Testis (tissue), 3 donors: ENCODE results near the gene GOLM1. TPM values are rescaled to one million over a fixed set of nuclear protein-coding genes. Genes with fewer than 3 reads are reported as not detected.

Source experiments
- DNase-seq: peaks from one replicate; pipeline ENCODE4 v3.0.0-alpha.2; 2019
- H3K27ac ChIP-seq, 2 donors: fragments of 200-600 bp; sonication (generic); one replicate each; pipeline ENCODE4 v1.5.1; 2019
- H3K27me3 ChIP-seq: fragments of 200-600 bp; sonication (generic); one replicate; pipeline ENCODE4 v1.5.1; 2019
- H3K36me3 ChIP-seq: fragments of 200-600 bp; sonication (generic); one replicate; pipeline ENCODE4 v1.5.1; 2017; ENCODE audit warnings: low read depth; ENCODE audit errors: missing control alignments
- H3K4me1 ChIP-seq: fragments of 200-600 bp; sonication (generic); one replicate; pipeline ENCODE4 v1.5.1; 2019
- H3K4me3 ChIP-seq, 2 donors: fragments of 200-600 bp; sonication (generic); one replicate each; pipeline ENCODE4 v1.5.1; 2017 to 2019
- H3K9me3 ChIP-seq: fragments of 200-600 bp; sonication (generic); one replicate; pipeline ENCODE4 v1.5.1; 2017
- POLR2A ChIP-seq: fragments of 450-650 bp; IDR thresholded peaks from one replicate; pipeline ENCODE4 v1.6.1; 2017; ENCODE audit warnings: antibody characterized with exemption, mild to moderate bottlenecking, moderate library complexity
- WGBS, 2 donors: methylation state at CpG; one replicate each; pipeline ENCODE4 v1.1.5; 2018; 5-methylcytosine and 5-hydroxymethylcytosine counted together
- intact Hi-C: fragments of 100-400 bp; cut with DNase I; formaldehyde crosslinking; loops from one replicate; pipeline ENCODE4 v1.15.1; 2023; ENCODE audit warnings: low total_unique reads
- polyA plus RNA-seq: library from polyadenylated mRNA; stranded (reverse); fragments of 350-450 nt; fragmentation: Illumina TruSeq; extraction: RNeasy Lipid Tissue Mini Kit (QIAGEN cat#74804); gene quantifications from one replicate; pipeline ENCODE4 v1.2.3, GENCODE V29; 2014; ENCODE audit warnings: low read depth, low replicate concordance; ENCODE audit not compliant: insufficient read depth
- total RNA-seq, 2 donors: library from RNA; depleted of rRNA; stranded (reverse); fragments of >200 nt; gene quantifications; one replicate each; pipeline ENCODE4 v1.2.3, GENCODE V29; 2016
- TF ChIP-seq, protein P1 (sequence below), 3 experiments: fragments of 450-650 bp in 2 of 3; fragments of 200-600 bp in 1 of 3; sonication (generic) in 1 of 3; IDR thresholded peaks; one replicate each; pipeline ENCODE4 v1.5.1; 2016 to 2019; ENCODE audit warnings: antibody characterized with exemption in 3 of 3, mild to moderate bottlenecking in 2 of 3, moderate library complexity in 1 of 3

GOLM1 gene
- total and polyA plus RNA-seq, 3 donors from 2014 or later, result 28.3 to 37.0 (median 29.3) TPM

DNA sequence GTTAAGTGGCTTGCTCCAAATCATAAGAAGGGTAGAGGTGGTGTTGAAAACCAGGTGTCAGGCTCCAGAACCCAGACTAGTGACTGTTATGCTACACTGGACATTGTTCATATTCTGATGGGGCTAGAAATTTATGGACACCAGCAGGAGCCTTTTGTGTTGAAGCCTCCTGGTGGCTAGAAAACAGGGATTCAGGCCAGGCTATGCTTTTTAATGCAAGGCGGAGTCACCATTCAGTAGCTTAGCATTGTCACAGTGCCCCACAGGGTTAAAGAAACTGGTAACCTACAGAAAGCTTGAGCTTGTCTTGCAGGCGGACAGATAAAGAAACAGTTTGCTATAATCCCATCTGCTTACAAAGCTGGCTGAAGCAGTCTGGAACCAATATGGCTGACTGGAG, 23.0 kb upstream of the GOLM1 start:
- DNase-seq, result no peak
- intact Hi-C loops, result no loop called here
- Histone ChIP-seq H3K4me3 (no peak overlapping the region), H3K4me1 (peaks cover 6% of the 10 kb centered on the region), H3K9me3 (no peaks in the 10 kb centered on the region), H3K27ac (no peak overlapping the region), H3K27me3 (no peaks in the 10 kb centered on the region), H3K36me3 (no peaks in the 10 kb centered on the region)
- WGBS, 2 donors, result 94 to 100% methylated on average over 2 of the region's 2 CpGs
- TF ChIP-seq, protein P1, sequence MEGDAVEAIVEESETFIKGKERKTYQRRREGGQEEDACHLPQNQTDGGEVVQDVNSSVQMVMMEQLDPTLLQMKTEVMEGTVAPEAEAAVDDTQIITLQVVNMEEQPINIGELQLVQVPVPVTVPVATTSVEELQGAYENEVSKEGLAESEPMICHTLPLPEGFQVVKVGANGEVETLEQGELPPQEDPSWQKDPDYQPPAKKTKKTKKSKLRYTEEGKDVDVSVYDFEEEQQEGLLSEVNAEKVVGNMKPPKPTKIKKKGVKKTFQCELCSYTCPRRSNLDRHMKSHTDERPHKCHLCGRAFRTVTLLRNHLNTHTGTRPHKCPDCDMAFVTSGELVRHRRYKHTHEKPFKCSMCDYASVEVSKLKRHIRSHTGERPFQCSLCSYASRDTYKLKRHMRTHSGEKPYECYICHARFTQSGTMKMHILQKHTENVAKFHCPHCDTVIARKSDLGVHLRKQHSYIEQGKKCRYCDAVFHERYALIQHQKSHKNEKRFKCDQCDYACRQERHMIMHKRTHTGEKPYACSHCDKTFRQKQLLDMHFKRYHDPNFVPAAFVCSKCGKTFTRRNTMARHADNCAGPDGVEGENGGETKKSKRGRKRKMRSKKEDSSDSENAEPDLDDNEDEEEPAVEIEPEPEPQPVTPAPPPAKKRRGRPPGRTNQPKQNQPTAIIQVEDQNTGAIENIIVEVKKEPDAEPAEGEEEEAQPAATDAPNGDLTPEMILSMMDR (IDR thresholded peaks at IDR 0.05), result no peak
- no peak for TF ChIP-seq POLR2A

DNA sequence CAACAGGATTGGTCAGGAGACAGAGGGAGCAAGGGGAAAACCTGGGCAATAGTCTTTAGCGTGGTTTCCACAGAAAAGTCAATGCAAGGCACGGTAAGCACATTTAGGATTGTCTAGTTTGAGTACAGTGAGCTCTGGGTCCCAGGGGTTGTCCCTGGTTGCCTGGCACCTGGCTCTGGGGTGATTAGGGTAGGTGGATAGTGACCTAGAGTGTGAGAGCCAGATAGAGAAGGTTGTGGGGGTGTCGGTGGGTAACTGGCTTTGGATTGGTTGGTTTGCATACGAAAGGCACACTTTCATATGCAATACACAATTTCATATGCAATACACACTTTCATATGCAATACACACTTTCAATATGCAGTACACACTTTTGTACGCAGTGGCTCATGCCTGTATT, 20.1 kb upstream of the GOLM1 start:
- Histone ChIP-seq H3K4me3 (no peak overlapping the region), H3K9me3 (no peaks in the 10 kb centered on the region), H3K4me1 (no peaks in the 10 kb centered on the region), H3K27me3 (no peaks in the 10 kb centered on the region), H3K27ac (no peak overlapping the region), H3K36me3 (no peaks in the 10 kb centered on the region)
- intact Hi-C loops, result no loop called here
- 89 to 95% methylated on average over 5 of the region's 5 CpGs for WGBS, 2 donors
- TF ChIP-seq, protein P1 (IDR thresholded peaks at IDR 0.05), result no peak
- DNase-seq, result no peak

DNA sequence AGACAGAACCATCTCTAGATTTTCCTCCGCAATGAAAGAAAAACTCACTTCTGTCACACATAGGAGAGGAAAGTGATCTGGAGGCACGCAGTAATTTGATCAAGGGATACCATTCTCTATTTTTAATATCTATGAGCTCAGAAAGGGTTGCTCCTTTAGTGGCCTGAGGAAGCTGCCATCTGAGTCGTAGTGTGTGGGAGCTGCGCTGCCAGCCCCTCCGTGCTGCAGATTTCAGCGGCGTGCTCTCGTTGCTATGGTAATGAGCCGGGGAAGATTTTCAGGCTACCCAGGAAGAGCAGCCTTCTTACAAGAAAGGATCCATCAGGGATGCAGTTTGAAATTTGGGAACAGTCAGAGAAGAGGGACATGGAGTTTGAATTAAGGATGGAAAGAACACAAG, 17.1 kb upstream of the GOLM1 start:
- no peak for DNase-seq
- no peak overlapping the region for H3K27ac ChIP-seq
- no peaks in the 10 kb centered on the region for H3K36me3 ChIP-seq
- no peaks in the 10 kb centered on the region for H3K27me3 ChIP-seq
- intact Hi-C loops, result no loop called here
- no peak overlapping the region for H3K4me3 ChIP-seq
- no peak for TF ChIP-seq POLR2A
- TF ChIP-seq, protein P1 (IDR thresholded peaks at IDR 0.05), result no peak
- 42 to 44% methylated on average over 9 of the region's 9 CpGs for WGBS, 2 donors
- H3K4me1 ChIP-seq, result no peaks in the 10 kb centered on the region
- no peaks in the 10 kb centered on the region for H3K9me3 ChIP-seq

DNA sequence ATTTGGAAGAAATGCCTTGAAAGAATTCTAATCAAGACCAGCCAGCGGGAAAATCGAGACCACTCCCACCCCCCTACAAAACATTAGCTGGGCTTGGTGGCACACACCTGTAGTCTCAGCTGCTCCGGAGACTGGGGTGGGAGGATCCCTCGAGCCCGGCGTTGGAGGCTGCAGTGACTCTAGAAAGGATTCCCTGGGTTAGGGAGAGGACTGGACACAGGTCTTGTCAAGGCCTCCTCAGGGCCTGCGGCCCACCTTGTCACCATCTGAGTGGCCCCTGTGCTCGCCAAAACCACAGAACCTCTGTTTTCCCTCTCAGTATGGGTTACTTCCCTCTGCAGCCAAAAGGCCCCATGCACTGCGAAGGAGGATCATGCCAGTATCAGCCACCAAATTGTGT, 16.5 kb upstream of the GOLM1 start:
- Histone ChIP-seq H3K27me3 (no peaks in the 10 kb centered on the region), H3K36me3 (no peaks in the 10 kb centered on the region), H3K4me1 (no peaks in the 10 kb centered on the region), H3K4me3 (no peak overlapping the region), H3K9me3 (no peaks in the 10 kb centered on the region), H3K27ac (no peak overlapping the region)
- DNase-seq, result no peak
- 84 to 95% methylated on average over 9 of the region's 9 CpGs for WGBS, 2 donors
- intact Hi-C loops, result no loop called here
- TF ChIP-seq, protein P1 (IDR thresholded peaks at IDR 0.05), result no peak
- TF ChIP-seq POLR2A, result no peak

DNA sequence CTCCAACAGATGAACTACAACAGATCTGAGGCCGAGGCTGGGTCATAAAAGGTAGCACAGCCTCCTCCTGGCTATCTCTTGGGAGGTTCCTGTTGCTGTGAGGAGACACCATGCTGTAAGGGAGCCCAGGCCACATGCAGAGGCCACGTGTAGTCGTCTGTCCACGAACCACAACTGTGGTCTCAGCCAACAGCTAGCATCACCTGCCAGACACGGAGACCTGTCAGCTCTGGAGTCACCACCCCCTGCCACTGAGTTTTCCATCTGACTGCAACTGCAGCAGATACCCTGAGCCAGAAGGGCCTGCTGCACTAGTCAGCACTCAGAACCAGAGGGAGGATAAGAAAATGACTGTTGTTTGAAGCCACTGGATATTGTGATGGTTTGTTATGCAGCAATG, 12.7 kb upstream of the GOLM1 start:
- no peaks in the 10 kb centered on the region for H3K36me3 ChIP-seq
- WGBS, 2 donors, result 84 to 93% methylated on average over 5 of the region's 5 CpGs
- TF ChIP-seq POLR2A, result no peak
- TF ChIP-seq, protein P1 (IDR thresholded peaks at IDR 0.05), result no peak
- H3K27ac ChIP-seq, result no peak overlapping the region
- no peaks in the 10 kb centered on the region for H3K27me3 ChIP-seq
- H3K4me3 ChIP-seq, result no peak overlapping the region
- no peaks in the 10 kb centered on the region for H3K4me1 ChIP-seq
- no peaks in the 10 kb centered on the region for H3K9me3 ChIP-seq
- intact Hi-C loops, result no loop called here
- DNase-seq, result no peak
